Measurements from ENCODE around the gene ANKRD37.

ANKRD37 gene

GRCh38 chr4:185381288-185382196 is 15.1 kb upstream of the ANKRD37 start:
- no peak for DNase-seq

DNA sequence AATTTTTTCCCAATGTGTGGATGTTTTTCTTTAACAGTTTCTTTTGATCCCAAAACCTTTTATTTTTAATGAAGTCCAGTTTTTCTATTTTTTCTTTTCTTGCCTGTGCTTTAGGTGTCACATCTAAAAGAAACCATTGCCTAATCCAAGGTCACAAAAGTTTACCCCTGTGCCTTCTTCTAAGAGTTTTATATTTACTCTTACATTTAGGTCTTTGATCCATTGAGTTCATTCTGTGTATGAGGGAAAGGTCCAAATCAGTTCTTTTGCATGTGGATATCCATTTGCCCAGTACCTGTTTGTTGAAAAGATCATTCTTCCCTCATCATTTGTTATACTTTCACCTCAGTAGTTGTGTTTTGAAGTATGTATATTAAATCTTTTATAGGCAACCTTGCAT is 13.9 kb upstream of the ANKRD37 start:
- DNase-seq: no peak

DNA sequence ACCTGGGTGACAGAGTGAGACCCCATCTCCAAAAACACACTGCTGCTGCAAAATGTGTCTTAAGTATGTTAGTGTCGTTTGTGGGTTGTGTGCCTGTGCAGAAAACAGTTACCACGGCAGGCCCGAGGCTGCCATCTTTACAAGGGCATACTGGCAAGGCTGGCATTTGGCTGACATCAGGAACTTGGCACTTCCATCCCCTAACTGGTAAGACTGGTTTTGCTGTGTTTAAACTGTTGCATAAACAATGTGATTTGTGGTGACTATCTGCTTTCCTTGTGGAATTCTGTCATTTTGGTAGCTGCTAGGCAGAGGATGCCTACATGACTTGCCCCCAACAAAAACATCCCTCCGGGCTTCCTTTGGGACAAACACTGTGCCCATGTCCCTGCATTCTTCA is 13.2 kb upstream of the ANKRD37 start:
- no peak for DNase-seq

- DNase-seq: no peak
These were observed 12.6 kb upstream of the ANKRD37 start for GRCh38 chr4:185384061-185384460.

GRCh38 chr4:185384930-185385331 is 11.7 kb upstream of the ANKRD37 start:
- DNase-seq: no peak

- DNase-seq: no peak
These were observed 8.7 kb upstream of the ANKRD37 start for GRCh38 chr4:185387957-185388356.

- no peak for DNase-seq
These were observed 5.7 kb upstream of the ANKRD37 start for GRCh38 chr4:185390941-185391340.

DNA sequence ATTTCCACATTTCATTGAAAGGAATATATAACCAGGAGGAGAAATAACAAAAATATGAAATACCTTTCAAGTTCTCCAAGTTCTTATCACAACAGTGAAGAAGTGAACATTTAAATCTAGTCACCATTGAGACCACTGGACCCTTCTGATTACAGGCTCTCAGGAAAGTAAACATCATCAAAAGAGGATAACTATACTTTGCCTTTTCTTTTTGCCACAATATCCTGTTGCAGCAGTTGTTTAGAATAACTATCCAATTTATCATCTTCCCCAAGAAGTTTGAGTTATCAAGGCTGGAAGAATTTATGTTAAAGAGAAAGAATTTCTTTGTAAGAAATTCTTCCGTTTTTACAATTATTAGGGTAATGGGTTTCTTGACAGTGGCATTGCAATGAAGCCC is 4.5 kb upstream of the ANKRD37 start:
- no peak for DNase-seq

DNA sequence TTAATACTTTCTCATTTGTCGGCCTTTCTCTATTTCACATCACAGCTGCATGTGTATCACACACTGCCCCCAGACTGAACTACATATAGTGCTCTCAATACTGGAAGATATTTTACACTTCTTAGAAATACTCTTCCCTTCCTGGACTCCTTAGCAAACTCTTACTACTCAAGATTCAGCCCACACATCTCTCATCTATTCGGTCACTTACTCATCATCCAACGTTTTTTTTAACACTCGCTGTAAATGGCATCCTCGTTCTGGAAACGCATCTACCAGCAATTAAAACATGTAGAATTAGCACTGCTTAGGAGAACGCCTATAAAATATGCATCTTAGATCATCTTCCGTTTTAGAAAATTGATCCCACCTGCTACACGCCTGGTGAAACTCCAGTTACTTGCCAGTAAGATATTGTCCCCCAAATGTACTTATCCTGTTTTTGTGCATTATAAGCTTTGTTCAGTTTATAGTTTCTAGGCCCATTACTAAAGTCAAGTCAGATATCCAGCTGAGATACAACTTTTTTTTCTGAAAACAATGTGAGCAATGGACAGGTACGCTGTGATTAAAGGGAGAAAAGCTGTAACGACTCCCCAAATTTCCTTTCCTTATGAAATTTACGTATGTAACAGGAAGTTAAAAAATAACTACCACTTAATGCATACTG is 1.9 kb upstream of the ANKRD37 start:
- peak; percentile 65 for DNase-seq

DNA sequence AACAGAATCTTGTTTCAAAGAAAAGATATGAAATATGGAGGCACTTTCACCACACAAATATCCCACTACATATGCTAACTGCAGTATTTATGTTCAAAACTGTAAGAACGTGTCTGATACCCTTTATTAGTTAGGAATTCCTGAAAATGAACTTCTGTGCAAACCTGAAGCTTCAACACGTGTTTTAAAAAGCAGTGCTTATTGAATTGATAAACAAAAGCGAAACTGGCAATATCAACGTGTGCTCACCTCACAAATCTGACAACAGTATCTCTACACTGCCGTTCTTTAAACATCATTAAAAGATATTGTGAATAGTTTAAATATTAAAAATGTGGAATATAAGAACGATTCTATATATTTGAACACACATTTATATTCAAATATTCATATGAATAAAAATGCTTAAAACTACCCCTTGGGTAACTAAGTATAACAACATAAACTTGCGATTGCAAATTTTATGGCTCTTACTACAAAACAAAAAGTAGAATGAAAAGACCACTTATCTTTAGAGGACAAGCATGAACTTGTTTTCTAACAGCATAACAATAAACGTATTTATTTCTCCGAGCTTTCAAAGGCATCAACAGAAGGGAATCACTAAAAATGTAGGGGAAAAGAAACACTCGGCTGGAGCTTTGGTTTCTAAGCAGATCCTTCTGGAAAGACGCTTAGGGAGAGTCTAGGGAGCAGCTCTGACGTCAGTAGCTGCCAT is 1.2 kb upstream of the ANKRD37 start, which contains the start of gene LRP2BP:
LRP2BP (minus strand) TSS at position 687 of the 718 bp plus-strand sequence. CDS start 17,738 bp downstream, outside the sequence.
- DNase-seq: peak; percentile 23

DNA sequence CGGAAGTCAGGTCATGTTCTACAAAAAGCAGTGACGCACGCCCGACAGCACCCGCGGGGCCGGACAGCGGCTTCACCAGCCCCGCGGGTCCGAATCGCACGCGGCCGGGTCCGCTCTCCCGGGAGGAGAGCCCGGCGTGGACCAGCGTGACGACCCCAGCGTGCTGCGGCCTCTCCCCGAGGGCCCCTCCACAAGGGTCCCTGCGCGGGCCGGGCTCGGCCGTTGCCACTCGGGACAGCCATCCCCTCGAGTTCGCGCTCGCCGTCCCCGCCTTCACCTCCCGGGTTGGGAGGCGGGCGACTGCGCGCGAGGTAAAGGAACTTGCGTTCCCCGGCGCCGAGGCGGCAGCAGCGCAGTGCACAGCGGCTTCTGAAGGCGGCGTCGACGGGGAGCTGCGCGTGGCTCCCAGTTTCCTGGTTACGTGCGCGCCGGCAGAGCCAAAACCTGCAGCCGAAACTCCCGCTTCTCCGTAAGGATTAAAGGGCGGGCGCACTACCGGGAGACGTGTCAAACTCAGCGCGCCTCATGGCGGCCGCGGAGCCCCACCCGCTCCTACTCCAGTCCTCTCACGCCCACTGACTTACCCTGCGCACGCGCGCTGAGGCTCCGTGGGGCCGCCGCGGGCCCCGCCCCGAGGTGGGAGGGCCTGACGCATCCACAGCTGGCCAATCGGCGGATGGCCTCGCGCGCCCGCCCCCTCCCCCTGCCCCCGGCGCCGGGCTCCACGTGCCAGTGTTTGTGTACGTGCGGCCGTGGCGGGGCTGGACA is 501 bp upstream of the ANKRD37 start:
- peak; percentile 98 for DNase-seq

- DNase-seq: no peak
These were observed 2.0 kb downstream of the ANKRD37 start for GRCh38 chr4:185398618-185399017.

GRCh38 chr4:185399466-185399865 is 2.8 kb downstream of the ANKRD37 start:
- DNase-seq: no peak

DNA sequence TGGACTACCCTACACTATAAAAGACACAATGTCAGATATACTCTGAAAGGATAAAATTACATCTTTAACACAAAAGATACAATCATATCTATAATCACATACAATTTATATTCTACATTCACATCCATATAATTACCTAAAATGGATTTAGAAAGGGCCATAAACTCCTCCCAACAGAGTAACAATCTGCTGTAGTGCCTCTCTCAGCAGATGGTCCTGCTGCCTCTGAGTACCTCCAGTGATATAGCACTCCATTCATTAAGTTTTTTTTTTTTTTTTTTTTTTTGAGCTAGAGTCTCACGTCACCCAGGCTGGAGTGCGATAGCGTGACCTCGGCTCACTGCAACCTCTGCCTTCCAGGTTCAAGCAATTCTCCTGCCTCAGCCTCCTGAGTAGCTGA is 7.4 kb downstream of the ANKRD37 start:
- no peak for DNase-seq

DNA sequence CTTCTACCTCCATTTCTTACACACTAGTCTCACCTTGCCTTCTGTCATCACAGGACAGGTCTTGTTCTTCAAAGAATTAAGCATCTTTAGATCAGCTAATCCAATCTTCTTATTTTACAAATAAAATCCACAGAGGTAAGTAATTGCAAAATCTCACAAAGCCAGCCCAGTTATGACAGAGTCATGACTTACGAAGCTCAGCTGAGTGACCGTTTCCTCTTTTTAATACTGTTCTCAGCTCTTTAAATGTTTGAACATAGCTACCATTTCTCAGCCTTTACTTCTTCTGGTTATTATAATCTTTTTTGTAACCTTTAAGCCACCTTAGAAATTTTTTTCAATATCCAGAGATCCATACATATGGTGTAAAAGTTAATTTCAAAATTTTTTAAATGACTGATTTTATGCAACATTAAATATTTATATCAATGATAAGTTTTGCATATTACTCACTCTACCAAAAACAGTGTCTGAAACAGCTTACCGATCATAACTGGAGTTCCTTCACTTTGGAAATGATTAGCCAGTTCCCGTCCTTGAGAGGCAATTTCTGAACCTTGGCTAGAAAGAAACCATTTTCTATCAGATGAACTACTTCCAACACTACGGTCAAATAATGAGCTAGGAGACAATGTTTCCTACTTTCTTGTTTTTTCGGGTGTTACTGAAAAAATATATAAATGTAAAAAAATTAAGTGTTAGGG is 8.8 kb downstream of the ANKRD37 start:
- DNase-seq: peak; percentile 59

DNA sequence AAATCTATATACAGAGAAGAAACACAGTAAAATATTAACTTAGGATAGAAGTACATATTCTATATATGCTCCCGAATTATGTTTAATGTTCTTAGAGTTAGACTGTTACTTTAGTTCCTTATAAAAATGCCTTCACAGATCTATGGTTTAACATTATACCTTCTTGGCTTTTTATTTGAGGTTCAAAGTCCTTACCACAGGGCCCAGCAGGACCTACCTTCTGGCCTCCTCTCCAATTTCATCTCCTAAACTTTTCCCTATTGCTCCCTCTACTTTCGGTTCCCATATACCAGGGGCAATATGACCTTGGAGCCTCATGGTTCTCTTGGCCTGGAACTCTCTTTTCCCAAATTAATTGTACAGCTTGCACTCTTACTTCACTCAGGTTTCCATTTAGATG is 11.8 kb downstream of the ANKRD37 start:
- no peak for DNase-seq

- DNase-seq: no peak
These were observed 15.2 kb downstream of the ANKRD37 start for GRCh38 chr4:185411849-185412248.

DNA sequence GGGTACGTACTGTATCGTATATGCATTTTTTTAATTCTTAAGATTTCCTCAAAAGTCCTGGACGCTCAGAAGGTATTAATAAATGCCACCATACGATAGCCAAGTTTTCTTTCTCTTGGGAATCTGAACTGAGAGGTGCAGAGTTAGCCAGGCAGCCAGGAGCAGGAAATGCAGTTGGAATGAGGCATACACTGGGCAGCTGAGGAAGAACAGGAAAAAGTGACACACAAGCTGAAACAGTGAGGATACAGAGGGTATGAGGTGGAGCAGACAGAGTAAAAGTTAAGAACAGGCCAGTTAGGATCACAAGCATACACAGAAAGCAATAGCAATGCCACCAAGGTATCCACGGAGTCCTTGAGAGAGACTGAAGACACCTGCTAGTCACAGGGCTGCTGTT is 15.8 kb downstream of the ANKRD37 start:
- no peak for DNase-seq

DNA sequence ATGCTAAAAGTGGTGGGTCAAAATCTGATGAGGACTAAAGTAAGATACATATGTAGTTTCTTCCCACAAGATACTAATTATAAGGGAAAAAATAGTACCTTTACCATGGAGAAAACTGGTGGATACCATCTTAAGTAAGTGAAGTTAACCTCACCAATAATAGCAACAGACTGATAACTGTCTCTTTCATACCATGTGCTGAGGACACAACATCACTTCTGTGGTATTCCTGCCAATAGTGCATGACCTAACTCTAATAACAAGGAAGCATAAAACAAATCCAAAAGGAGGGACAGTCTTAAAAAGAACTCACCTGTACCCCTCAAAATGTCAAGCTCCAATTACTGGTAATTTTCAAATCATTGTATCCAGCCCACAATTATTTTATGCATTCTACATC is 20.3 kb downstream of the ANKRD37 start:
- DNase-seq: no peak

GRCh38 chr4:185421366-185422124 is 24.9 kb downstream of the ANKRD37 start:
- no peak for DNase-seq

Data from activated CD4-positive, alpha-beta T cell treated with anti-CD3 and anti-CD28 coated beads, Interleukin-2, amount 50 U/mL, for 16 hours (primary cell).